Stimulated activated effector memory CD8-positive, alpha-beta T cell treated with anti-CD3 and anti-CD28 coated beads, Interleukin-12 subunit alpha, Interleukin-12 subunit beta, amount 100 ng/mL, for 72 hours (primary cell): ENCODE results near the gene TMEM132A.
"Not testable (repeated sequence)": the region's sequence is repeated elsewhere in the genome, so short reads cannot be mapped to it uniquely, and the experiment has no call there.

ENCODE experiments used
- ATAC-seq: fragments of 150-1000 bp; cut with Tn5 transposase; 2 replicates; pipeline ENCODE4 v1.10.0; 2021
- DNase-seq, 2 donors: peaks; one replicate each; pipeline ENCODE4 v3.0.0; 2021 to 2022; ENCODE audit warnings: low spot score in 2 of 2
- H3K27ac Mint-ChIP-seq: one replicate; pipeline ENCODE4 v1.8.0; 2022; ENCODE audit warnings: mild to moderate bottlenecking, mixed read lengths
- H3K36me3 Mint-ChIP-seq: one replicate; pipeline ENCODE4 v1.8.0; 2022; ENCODE audit warnings: mild to moderate bottlenecking, mixed read lengths
- H3K4me1 Mint-ChIP-seq: one replicate; pipeline ENCODE4 v1.8.0; 2022; ENCODE audit warnings: mixed read lengths
- H3K4me3 Mint-ChIP-seq: one replicate; pipeline ENCODE4 v1.8.0; 2022; ENCODE audit warnings: mild to moderate bottlenecking, mixed read lengths
- H3K9me3 Mint-ChIP-seq: one replicate; pipeline ENCODE4 v1.8.0; 2022; ENCODE audit warnings: mixed read lengths

The TMEM132A gene

GRCh38 chr11:60970890-60971289 lies 46.6 kb downstream of the TMEM132A start:
- no peak for DNase-seq
- Mint-ChIP-seq H3K9me3 (no peaks in the 10 kb centered on the region), H3K36me3 (peaks cover 34% of the 10 kb centered on the region), H3K4me1 (peaks cover 30% of the 10 kb centered on the region), H3K27ac (peak overlapping the region; percentile 98), H3K4me3 (peak overlapping the region; percentile 86)
- ATAC-seq: no peak

GRCh38 chr11:60971520-60971919 lies 47.3 kb downstream of the TMEM132A start, which contains the start of gene CD6:
CD6 (plus strand) TSS chr11:60971680; CDS start chr11:60971866, 186 bp downstream.
- Mint-ChIP-seq H3K27ac (peak within 1 kb of the TSS; percentile 98), H3K4me1 (peaks cover 36% of the 10 kb centered on the region), H3K36me3 (peaks cover 40% of the 10 kb centered on the region), H3K9me3 (no peaks in the 10 kb centered on the region), H3K4me3 (peak within 1 kb of the TSS; percentile 86)
- peak; percentile 78 for ATAC-seq
- DNase-seq: peak in 1 of 2 donors; percentile 81

GRCh38 chr11:60972182-60973030 lies 48.1 kb downstream of the TMEM132A start:
- Mint-ChIP-seq H3K4me1 (peaks cover 45% of the 10 kb centered on the region), H3K4me3 (peak overlapping the region; percentile 86), H3K36me3 (peaks cover 49% of the 10 kb centered on the region), H3K27ac (peak overlapping the region; percentile 98), H3K9me3 (no peaks in the 10 kb centered on the region)
- ATAC-seq: peak; percentile 58
- peak in 1 of 2 donors; percentile 73 for DNase-seq

GRCh38 chr11:60973699-60974098 lies 49.4 kb downstream of the TMEM132A start:
- H3K4me1 Mint-ChIP-seq: peaks cover 58% of the 10 kb centered on the region
- ATAC-seq (no peak), DNase-seq (peak in 1 of 2 donors; percentile 68)
- peaks cover 62% of the 10 kb centered on the region for H3K36me3 Mint-ChIP-seq
- H3K27ac Mint-ChIP-seq: peak overlapping the region; percentile 98
- H3K9me3 Mint-ChIP-seq: no peaks in the 10 kb centered on the region
- H3K4me3 Mint-ChIP-seq: peak overlapping the region; percentile 86

- H3K36me3 Mint-ChIP-seq: peaks cover 68% of the 10 kb centered on the region
These were observed 50.1 kb downstream of the TMEM132A start for GRCh38 chr11:60974316-60974715.

GRCh38 chr11:60974726-60975125 lies 50.5 kb downstream of the TMEM132A start:
- Mint-ChIP-seq H3K36me3 (peaks cover 72% of the 10 kb centered on the region), H3K9me3 (no peaks in the 10 kb centered on the region), H3K4me1 (peaks cover 67% of the 10 kb centered on the region), H3K4me3 (peak overlapping the region; percentile 86), H3K27ac (peak overlapping the region; percentile 98)
- DNase-seq (no peak), ATAC-seq (no peak)

More at GRCh38 chr11:60974316-60974715, 50.1 kb downstream of the TMEM132A start:
- not testable (repeated sequence) for H3K9me3 Mint-ChIP-seq, ATAC-seq
- Mint-ChIP-seq H3K4me3 (peak overlapping the region; percentile 86), H3K27ac (peak overlapping the region; percentile 98), H3K4me1 (peaks cover 64% of the 10 kb centered on the region)
- peak in 1 of 2 donors; percentile 65 for DNase-seq

- H3K36me3 Mint-ChIP-seq: peaks cover 89% of the 10 kb centered on the region
- DNase-seq (no peak), ATAC-seq (no peak)
- peak overlapping the region; percentile 91 for H3K27ac Mint-ChIP-seq
- H3K4me3 Mint-ChIP-seq: peak overlapping the region; percentile 86
- peaks cover 70% of the 10 kb centered on the region for H3K4me1 Mint-ChIP-seq
- no peaks in the 10 kb centered on the region for H3K9me3 Mint-ChIP-seq
These were observed 53.0 kb downstream of the TMEM132A start for GRCh38 chr11:60977224-60977623.

GRCh38 chr11:60977836-60978235 lies 53.6 kb downstream of the TMEM132A start:
- peaks cover 76% of the 10 kb centered on the region for H3K4me1 Mint-ChIP-seq

GRCh38 chr11:60978546-60979380 lies 54.5 kb downstream of the TMEM132A start:
- ATAC-seq (peak; percentile 93), DNase-seq (peak in 1 of 2 donors; percentile 81)
- Mint-ChIP-seq H3K36me3 (peaks cover 97% of the 10 kb centered on the region), H3K9me3 (no peaks in the 10 kb centered on the region), H3K27ac (peak overlapping the region; percentile 91), H3K4me1 (peaks cover 83% of the 10 kb centered on the region), H3K4me3 (peak overlapping the region; percentile 86)

More at GRCh38 chr11:60977836-60978235, 53.6 kb downstream of the TMEM132A start:
- Mint-ChIP-seq H3K27ac (peak overlapping the region; percentile 91), H3K4me3 (peak overlapping the region; percentile 86), H3K36me3 (peaks cover 95% of the 10 kb centered on the region), H3K9me3 (no peaks in the 10 kb centered on the region)
- no peak for DNase-seq
- ATAC-seq: no peak

- ATAC-seq (no peak), DNase-seq (no peak)
- Mint-ChIP-seq H3K36me3 (peaks cover 95% of the 10 kb centered on the region), H3K27ac (peak overlapping the region; percentile 80), H3K4me1 (peaks cover 93% of the 10 kb centered on the region), H3K9me3 (no peaks in the 10 kb centered on the region), H3K4me3 (peak overlapping the region; percentile 52)
These were observed 57.3 kb downstream of the TMEM132A start for GRCh38 chr11:60981515-60981914.

GRCh38 chr11:60982184-60982583 lies 57.9 kb downstream of the TMEM132A start:
- DNase-seq: peak in 1 of 2 donors; percentile 60
- H3K4me1 Mint-ChIP-seq: peaks cover 93% of the 10 kb centered on the region
- peaks cover 95% of the 10 kb centered on the region for H3K36me3 Mint-ChIP-seq
- H3K4me3 Mint-ChIP-seq: peak overlapping the region; percentile 52
- no peak for ATAC-seq
- H3K9me3 Mint-ChIP-seq: no peaks in the 10 kb centered on the region
- peak overlapping the region; percentile 80 for H3K27ac Mint-ChIP-seq

- H3K9me3 Mint-ChIP-seq: no peaks in the 10 kb centered on the region
- H3K4me3 Mint-ChIP-seq: peak overlapping the region; percentile 52
- ATAC-seq (no peak), DNase-seq (no peak)
- peaks cover 95% of the 10 kb centered on the region for H3K36me3 Mint-ChIP-seq
- peak overlapping the region; percentile 80 for H3K27ac Mint-ChIP-seq
- H3K4me1 Mint-ChIP-seq: peaks cover 93% of the 10 kb centered on the region
These were observed 59.9 kb downstream of the TMEM132A start for GRCh38 chr11:60984149-60984548.

GRCh38 chr11:60984636-60985035 lies 60.4 kb downstream of the TMEM132A start:
- no peaks in the 10 kb centered on the region for H3K9me3 Mint-ChIP-seq
- no peak for ATAC-seq
- H3K4me1 Mint-ChIP-seq: peaks cover 93% of the 10 kb centered on the region
- DNase-seq: no peak
- H3K27ac Mint-ChIP-seq: peak overlapping the region; percentile 80
- H3K36me3 Mint-ChIP-seq: peaks cover 95% of the 10 kb centered on the region
- peak overlapping the region; percentile 52 for H3K4me3 Mint-ChIP-seq

- Mint-ChIP-seq H3K27ac (peak overlapping the region; percentile 80), H3K36me3 (peaks cover 95% of the 10 kb centered on the region), H3K4me1 (peaks cover 87% of the 10 kb centered on the region), H3K9me3 (no peaks in the 10 kb centered on the region), H3K4me3 (peak overlapping the region; percentile 52)
- ATAC-seq (no peak), DNase-seq (no peak)
These were observed 61.2 kb downstream of the TMEM132A start for GRCh38 chr11:60985501-60985900.
